ENCODE measurements around the gene GRIK4. TPM values are rescaled to one million over a fixed set of nuclear protein-coding genes. Genes with fewer than 3 reads are reported as not detected.

The GRIK4 gene
- polyA plus RNA-seq, 1 experiment = 0.55 TPM

GRCh38 chr11:120807414-120808150, 296.0 kb downstream of the GRIK4 start:
- POLR2A ChIA-PET = interaction anchor here (0.8 to 0.9 kb wide), 2 partner anchors 270 to 290 kb away, joined by 3 read pairs; no protein-coding TSS in a partner anchor
- CTCF ChIA-PET = interaction anchor here (1.2 to 1.5 kb wide), 2 partner anchors 122 to 296 kb away, joined by 3 to 6 read pairs; partner anchors contain the start of gene GRIK4
- TF ChIP-seq, protein P1, sequence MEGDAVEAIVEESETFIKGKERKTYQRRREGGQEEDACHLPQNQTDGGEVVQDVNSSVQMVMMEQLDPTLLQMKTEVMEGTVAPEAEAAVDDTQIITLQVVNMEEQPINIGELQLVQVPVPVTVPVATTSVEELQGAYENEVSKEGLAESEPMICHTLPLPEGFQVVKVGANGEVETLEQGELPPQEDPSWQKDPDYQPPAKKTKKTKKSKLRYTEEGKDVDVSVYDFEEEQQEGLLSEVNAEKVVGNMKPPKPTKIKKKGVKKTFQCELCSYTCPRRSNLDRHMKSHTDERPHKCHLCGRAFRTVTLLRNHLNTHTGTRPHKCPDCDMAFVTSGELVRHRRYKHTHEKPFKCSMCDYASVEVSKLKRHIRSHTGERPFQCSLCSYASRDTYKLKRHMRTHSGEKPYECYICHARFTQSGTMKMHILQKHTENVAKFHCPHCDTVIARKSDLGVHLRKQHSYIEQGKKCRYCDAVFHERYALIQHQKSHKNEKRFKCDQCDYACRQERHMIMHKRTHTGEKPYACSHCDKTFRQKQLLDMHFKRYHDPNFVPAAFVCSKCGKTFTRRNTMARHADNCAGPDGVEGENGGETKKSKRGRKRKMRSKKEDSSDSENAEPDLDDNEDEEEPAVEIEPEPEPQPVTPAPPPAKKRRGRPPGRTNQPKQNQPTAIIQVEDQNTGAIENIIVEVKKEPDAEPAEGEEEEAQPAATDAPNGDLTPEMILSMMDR (IDR thresholded peaks at IDR 0.05; ENCODE audit: low read depth, low read length) = no peak
- H3K27ac ChIP-seq (ENCODE audit: low read depth, low read length) = peak overlapping the region; percentile 52
- peak; percentile 87 for DNase-seq (ENCODE audit: low read depth, low spot score)
- H3K4me3 ChIP-seq (ENCODE audit: low read depth, low read length) = no peak overlapping the region
- H3K27me3 ChIP-seq (ENCODE audit: control insufficient read depth, insufficient read depth, low read length) = no peaks in the 10 kb centered on the region
- H3K9me3 ChIP-seq (ENCODE audit: control insufficient read depth, insufficient read depth, low read length) = no peaks in the 10 kb centered on the region

DNA sequence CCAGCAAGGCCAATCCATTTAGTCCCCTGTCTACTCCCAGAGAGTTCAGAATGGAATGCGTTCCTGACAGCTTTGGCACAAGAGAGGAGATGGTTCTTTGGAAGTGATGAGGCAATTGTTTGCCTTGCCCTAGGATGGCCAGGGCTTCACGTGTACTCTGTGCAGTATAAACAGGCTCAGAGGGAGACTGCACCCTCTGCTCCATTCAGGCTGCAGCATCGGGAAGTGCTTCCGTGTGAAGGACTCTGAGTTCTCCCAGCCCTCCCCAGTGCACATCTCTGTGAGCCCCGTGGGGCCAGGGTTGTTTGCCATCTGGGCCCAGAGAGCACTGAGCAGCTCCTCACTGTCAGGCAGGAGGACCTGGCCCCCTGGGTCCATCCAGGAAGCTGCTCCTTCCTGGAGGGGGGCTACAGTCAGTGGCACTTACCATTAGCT, 297.1 kb downstream of the GRIK4 start:
- TF ChIP-seq, protein P1 (IDR thresholded peaks at IDR 0.05; ENCODE audit: low read depth, low read length) = no peak
- POLR2A ChIA-PET = no interaction called here
- no peak overlapping the region for H3K4me3 ChIP-seq (ENCODE audit: low read depth, low read length)
- no peak overlapping the region for H3K27ac ChIP-seq (ENCODE audit: low read depth, low read length)
- CTCF ChIA-PET = interaction anchor here (0.6 kb wide), 1 partner anchor 289 kb away, joined by 3 read pairs; no protein-coding TSS in a partner anchor
- no peaks in the 10 kb centered on the region for H3K9me3 ChIP-seq (ENCODE audit: control insufficient read depth, insufficient read depth, low read length)
- DNase-seq (ENCODE audit: low read depth, low spot score) = no peak
- peaks cover 4% of the 10 kb centered on the region for H3K27me3 ChIP-seq (ENCODE audit: control insufficient read depth, insufficient read depth, low read length)

GRCh38 chr11:120810251-120810650, 298.7 kb downstream of the GRIK4 start:
- POLR2A ChIA-PET = no interaction called here
- H3K27me3 ChIP-seq (ENCODE audit: control insufficient read depth, insufficient read depth, low read length) = peaks cover 8% of the 10 kb centered on the region
- CTCF ChIA-PET = interaction anchor here (0.7 to 1.7 kb wide), 3 partner anchors 8 to 384 kb away, joined by 3 to 5 read pairs (median 5); no protein-coding TSS in a partner anchor
- H3K27ac ChIP-seq (ENCODE audit: low read depth, low read length) = no peak overlapping the region
- no peak overlapping the region for H3K4me3 ChIP-seq (ENCODE audit: low read depth, low read length)
- DNase-seq (ENCODE audit: low read depth, low spot score) = no peak
- TF ChIP-seq, protein P1 (IDR thresholded peaks at IDR 0.05; ENCODE audit: low read depth, low read length) = no peak
- no peaks in the 10 kb centered on the region for H3K9me3 ChIP-seq (ENCODE audit: control insufficient read depth, insufficient read depth, low read length)

GRCh38 chr11:120811199-120811598, 299.7 kb downstream of the GRIK4 start:
- TF ChIP-seq, protein P1 (IDR thresholded peaks at IDR 0.05; ENCODE audit: low read depth, low read length) = no peak
- H3K27me3 ChIP-seq (ENCODE audit: control insufficient read depth, insufficient read depth, low read length) = peaks cover 17% of the 10 kb centered on the region
- no peak overlapping the region for H3K4me3 ChIP-seq (ENCODE audit: low read depth, low read length)
- ChIA-PET POLR2A (no interaction called here), CTCF (interaction anchor here (1.7 kb wide), 1 partner anchor 9 kb away, joined by 5 read pairs; no protein-coding TSS in a partner anchor)
- DNase-seq (ENCODE audit: low read depth, low spot score) = no peak
- no peaks in the 10 kb centered on the region for H3K9me3 ChIP-seq (ENCODE audit: control insufficient read depth, insufficient read depth, low read length)
- no peak overlapping the region for H3K27ac ChIP-seq (ENCODE audit: low read depth, low read length)

- H3K27ac ChIP-seq (ENCODE audit: low read depth, low read length) = no peak overlapping the region
- no peaks in the 10 kb centered on the region for H3K9me3 ChIP-seq (ENCODE audit: control insufficient read depth, insufficient read depth, low read length)
- ChIA-PET CTCF (interaction anchor here (1.7 kb wide), 1 partner anchor 9 kb away, joined by 5 read pairs; no protein-coding TSS in a partner anchor), POLR2A (no interaction called here)
- peaks cover 17% of the 10 kb centered on the region for H3K27me3 ChIP-seq (ENCODE audit: control insufficient read depth, insufficient read depth, low read length)
- no peak overlapping the region for H3K4me3 ChIP-seq (ENCODE audit: low read depth, low read length)
- DNase-seq (ENCODE audit: low read depth, low spot score) = no peak
- TF ChIP-seq, protein P1 (IDR thresholded peaks at IDR 0.05; ENCODE audit: low read depth, low read length) = no peak
Observed at GRCh38 chr11:120811731-120812130, 300.2 kb downstream of the GRIK4 start.

All from AG04450 (cell line).